Activated T-cell treated with anti-CD3 and anti-CD28 coated beads for 48 hours (primary cell): ENCODE results near the gene PIR.

ENCODE experiments used
- DNase-seq: peaks from one replicate; pipeline ENCODE4 v3.0.0-alpha.2; 2020; ENCODE audit warnings: low read depth

PIR gene

GRCh38 chrX:15344106-15344505 is 149.0 kb downstream of the PIR start:
- DNase-seq, result no peak

GRCh38 chrX:15343075-15343476 is 150.1 kb downstream of the PIR start:
- no peak for DNase-seq

- DNase-seq, result no peak
Measured at GRCh38 chrX:15340867-15341266, 152.3 kb downstream of the PIR start.

- DNase-seq, result no peak
Measured at GRCh38 chrX:15336023-15336413, 157.1 kb downstream of the PIR start.

- peak; percentile 82 for DNase-seq
Measured at GRCh38 chrX:15335135-15336022, 157.8 kb downstream of the PIR start, which contains the start of gene PIGA. TSS of gene PIGA (minus strand) at chrX:15335523. CDS start at chrX:15331930, 3,593 bp downstream.
